WERI-Rb-1 (cell line): ENCODE data around the gene MTX3.

Experiments used
- DNase-seq: peaks from one replicate; pipeline ENCODE4 v3.0.0-alpha.2; 2020
- H3K27ac ChIP-seq: fragments of 250-450 bp; sonication (Bioruptor Pico); 2 replicates; pipeline ENCODE4 v1.5.1; 2020; ENCODE audit warnings: mild to moderate bottlenecking, moderate library complexity
- H3K27me3 ChIP-seq: fragments of 250-450 bp; sonication (Bioruptor Pico); 2 replicates; pipeline ENCODE4 v1.5.1; 2021; ENCODE audit warnings: mild to moderate bottlenecking, low read depth, moderate library complexity; ENCODE audit not compliant: insufficient read depth, severe bottlenecking
- H3K36me3 ChIP-seq: fragments of 250-450 bp; sonication (Bioruptor Pico); 2 replicates; pipeline ENCODE4 v1.5.1; 2020; ENCODE audit warnings: mild to moderate bottlenecking, moderate library complexity
- H3K4me3 ChIP-seq: 2 replicates; pipeline ENCODE4 v1.5.1; 2011; ENCODE audit warnings: low read depth, mild to moderate bottlenecking, control low read depth, low read length
- H3K9me3 ChIP-seq: fragments of 250-450 bp; sonication (Bioruptor Pico); 2 replicates; pipeline ENCODE4 v1.5.1; 2021; ENCODE audit warnings: mild to moderate bottlenecking, moderate library complexity; ENCODE audit not compliant: severe bottlenecking
- TF ChIP-seq, protein P1 (sequence below): IDR thresholded peaks from 2 replicates; pipeline ENCODE4 v1.5.1; 2011; ENCODE audit warnings: low read depth, mild to moderate bottlenecking, control low read depth, inconsistent platforms, low read length

The MTX3 gene

DNA sequence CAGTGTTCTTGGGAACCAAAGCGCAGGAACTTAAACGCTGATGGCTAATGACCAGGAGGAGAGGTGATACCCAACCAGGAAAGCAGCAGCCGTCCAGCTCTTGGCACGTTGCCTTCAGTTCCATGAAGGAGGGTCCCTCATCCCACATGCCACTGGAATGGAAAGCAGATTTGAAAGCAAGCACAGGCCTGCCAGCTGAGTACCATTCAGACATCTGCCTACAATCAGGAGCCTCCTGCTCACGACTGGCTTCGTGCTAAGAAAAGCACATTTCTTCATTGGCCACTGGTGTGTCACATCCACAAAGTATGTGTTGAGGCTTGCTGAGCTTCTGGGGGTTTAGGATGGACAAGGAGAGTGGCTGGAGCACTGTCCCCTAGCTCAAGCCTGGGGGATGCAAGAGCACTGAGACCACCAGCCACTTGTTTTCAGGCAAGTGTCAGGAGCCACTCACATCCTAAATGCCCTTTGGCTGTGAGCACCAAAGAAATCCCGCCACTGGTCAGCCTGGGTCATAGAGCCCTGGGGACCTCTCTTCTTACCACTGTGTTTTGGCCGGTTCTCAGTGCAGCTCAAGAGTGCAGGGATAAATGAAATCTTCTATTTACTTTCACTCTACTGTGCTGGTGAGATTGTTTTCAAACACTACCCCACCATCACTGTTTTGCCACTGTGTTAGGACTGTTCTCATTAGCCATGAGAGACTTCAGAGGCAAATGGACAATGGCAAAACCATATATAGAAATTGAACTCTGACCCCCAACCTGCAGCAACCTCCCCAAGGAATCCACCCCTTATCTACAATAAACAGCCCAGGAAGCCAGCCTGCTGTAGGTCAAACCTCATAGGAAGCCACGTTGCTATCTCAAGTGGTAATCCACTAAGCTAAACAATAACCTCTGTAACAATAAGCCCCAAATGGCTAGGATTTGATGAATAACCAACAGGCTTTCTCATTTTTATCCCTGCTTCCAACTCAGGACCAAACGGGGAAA lies 58.3 kb downstream of the MTX3 start:
- no peaks in the 10 kb centered on the region for H3K27me3 ChIP-seq
- H3K4me3 ChIP-seq, result no peak overlapping the region
- TF ChIP-seq, protein P1, sequence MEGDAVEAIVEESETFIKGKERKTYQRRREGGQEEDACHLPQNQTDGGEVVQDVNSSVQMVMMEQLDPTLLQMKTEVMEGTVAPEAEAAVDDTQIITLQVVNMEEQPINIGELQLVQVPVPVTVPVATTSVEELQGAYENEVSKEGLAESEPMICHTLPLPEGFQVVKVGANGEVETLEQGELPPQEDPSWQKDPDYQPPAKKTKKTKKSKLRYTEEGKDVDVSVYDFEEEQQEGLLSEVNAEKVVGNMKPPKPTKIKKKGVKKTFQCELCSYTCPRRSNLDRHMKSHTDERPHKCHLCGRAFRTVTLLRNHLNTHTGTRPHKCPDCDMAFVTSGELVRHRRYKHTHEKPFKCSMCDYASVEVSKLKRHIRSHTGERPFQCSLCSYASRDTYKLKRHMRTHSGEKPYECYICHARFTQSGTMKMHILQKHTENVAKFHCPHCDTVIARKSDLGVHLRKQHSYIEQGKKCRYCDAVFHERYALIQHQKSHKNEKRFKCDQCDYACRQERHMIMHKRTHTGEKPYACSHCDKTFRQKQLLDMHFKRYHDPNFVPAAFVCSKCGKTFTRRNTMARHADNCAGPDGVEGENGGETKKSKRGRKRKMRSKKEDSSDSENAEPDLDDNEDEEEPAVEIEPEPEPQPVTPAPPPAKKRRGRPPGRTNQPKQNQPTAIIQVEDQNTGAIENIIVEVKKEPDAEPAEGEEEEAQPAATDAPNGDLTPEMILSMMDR, result no peak
- H3K36me3 ChIP-seq, result no peaks in the 10 kb centered on the region; the same call in 1 of the 2 replicates
- DNase-seq, result no peak
- H3K9me3 ChIP-seq, result peaks cover 12% of the 10 kb centered on the region
- H3K27ac ChIP-seq, result no peak overlapping the region

DNA sequence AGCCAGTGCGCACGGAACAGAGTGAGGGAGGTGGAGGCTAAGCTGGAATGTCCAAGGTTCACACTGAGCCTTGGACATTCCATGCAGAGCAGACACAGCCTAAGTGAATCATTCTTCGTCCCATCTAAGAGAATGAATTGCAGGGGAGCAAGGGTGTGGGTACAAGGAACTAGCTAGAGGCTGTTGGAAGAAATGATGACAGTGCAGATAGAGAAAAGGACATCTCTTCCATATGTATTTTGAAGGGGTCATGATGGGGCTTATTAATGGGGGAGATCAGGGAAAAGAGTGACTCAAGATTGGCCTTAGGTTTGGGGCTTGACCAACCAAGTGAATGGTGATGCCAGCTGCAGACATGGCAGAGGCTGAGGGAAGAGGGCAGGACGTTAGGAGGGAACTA lies 59.2 kb downstream of the MTX3 start:
- Histone ChIP-seq H3K4me3 (no peak overlapping the region), H3K27me3 (no peaks in the 10 kb centered on the region), H3K36me3 (no peaks in the 10 kb centered on the region; the same call in 1 of the 2 replicates), H3K9me3 (peaks cover 11% of the 10 kb centered on the region), H3K27ac (no peak overlapping the region)
- no peak for DNase-seq
- TF ChIP-seq, protein P1, result no peak

DNA sequence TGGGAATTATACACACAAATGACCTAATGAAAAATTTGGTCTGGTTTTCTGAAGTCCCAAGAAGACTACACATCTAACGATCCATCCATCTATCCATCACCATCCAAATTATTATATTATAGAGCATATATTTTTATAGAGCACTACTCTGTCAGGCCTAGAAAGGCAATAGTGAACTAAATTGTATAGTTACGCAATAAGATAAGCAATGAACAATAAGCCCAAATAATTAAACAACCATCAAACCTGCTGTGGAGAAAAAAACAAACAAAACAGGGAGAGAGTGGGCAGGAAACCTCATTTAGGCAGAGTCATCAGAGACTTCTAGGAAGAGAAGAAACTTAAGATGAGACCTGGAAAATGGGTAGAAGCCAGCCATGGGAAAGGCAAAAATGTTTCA lies 59.7 kb downstream of the MTX3 start:
- peaks cover 11% of the 10 kb centered on the region for H3K9me3 ChIP-seq
- no peaks in the 10 kb centered on the region for H3K27me3 ChIP-seq
- no peaks in the 10 kb centered on the region; the same call in 1 of the 2 replicates for H3K36me3 ChIP-seq
- no peak for DNase-seq
- no peak overlapping the region for H3K4me3 ChIP-seq
- H3K27ac ChIP-seq, result no peak overlapping the region
- TF ChIP-seq, protein P1, result no peak

DNA sequence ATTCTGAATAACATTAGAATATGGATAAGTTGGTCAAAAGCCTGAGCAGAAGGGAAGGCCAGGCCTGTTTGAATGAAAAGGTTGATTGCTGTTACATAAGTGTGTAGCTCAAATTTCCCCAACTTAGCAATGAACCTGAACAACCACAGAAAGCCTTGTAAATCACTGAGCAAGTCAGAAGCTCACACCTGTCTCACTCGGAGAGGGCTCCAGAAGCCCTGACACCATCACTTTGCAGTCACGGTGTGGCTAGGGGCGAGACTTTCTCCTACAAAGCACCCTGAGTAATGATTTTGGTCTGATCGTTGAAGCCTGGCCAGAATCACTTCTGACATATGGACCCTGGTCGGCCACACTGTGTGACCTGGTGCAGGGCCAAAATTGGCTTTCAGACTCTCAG lies 62.0 kb downstream of the MTX3 start:
- TF ChIP-seq, protein P1, result no peak
- Histone ChIP-seq H3K36me3 (no peaks in the 10 kb centered on the region; the same call in 1 of the 2 replicates), H3K27ac (no peak overlapping the region), H3K27me3 (no peaks in the 10 kb centered on the region), H3K9me3 (peaks cover 11% of the 10 kb centered on the region), H3K4me3 (no peak overlapping the region)
- DNase-seq, result no peak
